Testis (tissue), 3 donors: ENCODE data around the gene RAB3B. TPM values are rescaled to one million over a fixed set of nuclear protein-coding genes. Genes with fewer than 3 reads are reported as not detected.

Experiments used
- DNase-seq: peaks from one replicate; pipeline ENCODE4 v3.0.0-alpha.2; 2019
- H3K27ac ChIP-seq, 2 donors: fragments of 200-600 bp; sonication (generic); one replicate each; pipeline ENCODE4 v1.5.1; 2019
- H3K27me3 ChIP-seq: fragments of 200-600 bp; sonication (generic); one replicate; pipeline ENCODE4 v1.5.1; 2019
- H3K36me3 ChIP-seq: fragments of 200-600 bp; sonication (generic); one replicate; pipeline ENCODE4 v1.5.1; 2017; ENCODE audit warnings: low read depth; ENCODE audit errors: missing control alignments
- H3K4me1 ChIP-seq: fragments of 200-600 bp; sonication (generic); one replicate; pipeline ENCODE4 v1.5.1; 2019
- H3K4me3 ChIP-seq, 2 donors: fragments of 200-600 bp; sonication (generic); one replicate each; pipeline ENCODE4 v1.5.1; 2017 to 2019
- H3K9me3 ChIP-seq: fragments of 200-600 bp; sonication (generic); one replicate; pipeline ENCODE4 v1.5.1; 2017
- POLR2A ChIP-seq: fragments of 450-650 bp; IDR thresholded peaks from one replicate; pipeline ENCODE4 v1.6.1; 2017; ENCODE audit warnings: antibody characterized with exemption, mild to moderate bottlenecking, moderate library complexity
- WGBS, 2 donors: methylation state at CpG; one replicate each; pipeline ENCODE4 v1.1.5; 2018; 5-methylcytosine and 5-hydroxymethylcytosine counted together
- intact Hi-C: fragments of 100-400 bp; cut with DNase I; formaldehyde crosslinking; loops from one replicate; pipeline ENCODE4 v1.15.1; 2023; ENCODE audit warnings: low total_unique reads
- polyA plus RNA-seq: library from polyadenylated mRNA; stranded (reverse); fragments of 350-450 nt; fragmentation: Illumina TruSeq; extraction: RNeasy Lipid Tissue Mini Kit (QIAGEN cat#74804); gene quantifications from one replicate; pipeline ENCODE4 v1.2.3, GENCODE V29; 2014; ENCODE audit warnings: low read depth, low replicate concordance; ENCODE audit not compliant: insufficient read depth
- total RNA-seq, 2 donors: library from RNA; depleted of rRNA; stranded (reverse); fragments of >200 nt; gene quantifications; one replicate each; pipeline ENCODE4 v1.2.3, GENCODE V29; 2016
- TF ChIP-seq, protein P1 (sequence below), 3 experiments: fragments of 450-650 bp in 2 of 3; fragments of 200-600 bp in 1 of 3; sonication (generic) in 1 of 3; IDR thresholded peaks; one replicate each; pipeline ENCODE4 v1.5.1; 2016 to 2019; ENCODE audit warnings: antibody characterized with exemption in 3 of 3, mild to moderate bottlenecking in 2 of 3, moderate library complexity in 1 of 3

RAB3B gene
- total and polyA plus RNA-seq, 3 donors from 2014 or later = 0.50 to 1.4 (median 1.4) TPM

DNA sequence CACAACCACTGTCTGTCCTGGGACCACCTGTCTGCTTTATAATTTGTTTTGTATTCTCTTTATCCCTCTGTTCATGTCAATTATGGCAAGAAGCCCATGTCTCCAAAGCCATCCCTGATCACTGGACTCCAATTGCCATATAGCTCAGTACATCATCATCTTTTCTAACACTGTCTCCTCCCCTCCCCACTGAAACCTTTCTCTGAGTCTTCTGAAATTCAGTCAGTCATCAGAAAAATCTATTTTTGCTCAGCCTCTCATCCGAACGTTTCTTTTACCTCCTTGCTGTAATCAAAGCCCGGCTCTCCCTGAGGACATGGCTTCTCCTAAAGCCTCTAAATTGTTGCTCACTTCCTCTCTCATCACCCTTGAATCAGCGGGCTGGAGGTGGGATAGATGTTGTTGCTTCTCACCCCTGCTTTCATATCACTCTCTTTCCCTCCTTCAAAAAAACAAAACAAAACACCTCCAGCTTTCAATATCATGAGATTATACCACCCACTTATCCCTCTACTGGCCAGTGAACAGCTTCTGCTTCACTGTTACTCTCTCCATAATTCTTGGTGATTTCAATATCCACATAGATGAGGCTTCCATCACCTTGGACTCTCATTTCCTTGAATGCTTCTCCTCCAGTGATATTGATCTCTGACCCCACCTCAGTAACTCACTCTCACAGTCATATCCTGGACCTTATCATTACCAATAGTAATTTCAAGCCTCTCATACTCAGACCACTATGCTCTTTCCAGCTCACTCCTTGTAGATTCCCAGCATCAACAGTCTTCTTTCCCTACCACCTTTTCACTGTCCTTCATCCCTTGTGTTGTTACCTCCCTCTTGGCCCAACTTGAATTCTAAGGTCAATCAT lies 27.8 kb downstream of the RAB3B start:
- no peak for DNase-seq
- intact Hi-C loops = no loop called here
- Histone ChIP-seq H3K27me3 (no peaks in the 10 kb centered on the region), H3K27ac (no peak overlapping the region), H3K9me3 (no peaks in the 10 kb centered on the region), H3K36me3 (no peaks in the 10 kb centered on the region), H3K4me1 (no peaks in the 10 kb centered on the region), H3K4me3 (no peak overlapping the region)
- 61 to 64% methylated on average over 4 of the region's 4 CpGs for whole genome bisulfite sequencing, 2 donors
- TF ChIP-seq, protein P1, sequence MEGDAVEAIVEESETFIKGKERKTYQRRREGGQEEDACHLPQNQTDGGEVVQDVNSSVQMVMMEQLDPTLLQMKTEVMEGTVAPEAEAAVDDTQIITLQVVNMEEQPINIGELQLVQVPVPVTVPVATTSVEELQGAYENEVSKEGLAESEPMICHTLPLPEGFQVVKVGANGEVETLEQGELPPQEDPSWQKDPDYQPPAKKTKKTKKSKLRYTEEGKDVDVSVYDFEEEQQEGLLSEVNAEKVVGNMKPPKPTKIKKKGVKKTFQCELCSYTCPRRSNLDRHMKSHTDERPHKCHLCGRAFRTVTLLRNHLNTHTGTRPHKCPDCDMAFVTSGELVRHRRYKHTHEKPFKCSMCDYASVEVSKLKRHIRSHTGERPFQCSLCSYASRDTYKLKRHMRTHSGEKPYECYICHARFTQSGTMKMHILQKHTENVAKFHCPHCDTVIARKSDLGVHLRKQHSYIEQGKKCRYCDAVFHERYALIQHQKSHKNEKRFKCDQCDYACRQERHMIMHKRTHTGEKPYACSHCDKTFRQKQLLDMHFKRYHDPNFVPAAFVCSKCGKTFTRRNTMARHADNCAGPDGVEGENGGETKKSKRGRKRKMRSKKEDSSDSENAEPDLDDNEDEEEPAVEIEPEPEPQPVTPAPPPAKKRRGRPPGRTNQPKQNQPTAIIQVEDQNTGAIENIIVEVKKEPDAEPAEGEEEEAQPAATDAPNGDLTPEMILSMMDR (IDR thresholded peaks at IDR 0.05) = no peak
- no peak for TF ChIP-seq POLR2A

DNA sequence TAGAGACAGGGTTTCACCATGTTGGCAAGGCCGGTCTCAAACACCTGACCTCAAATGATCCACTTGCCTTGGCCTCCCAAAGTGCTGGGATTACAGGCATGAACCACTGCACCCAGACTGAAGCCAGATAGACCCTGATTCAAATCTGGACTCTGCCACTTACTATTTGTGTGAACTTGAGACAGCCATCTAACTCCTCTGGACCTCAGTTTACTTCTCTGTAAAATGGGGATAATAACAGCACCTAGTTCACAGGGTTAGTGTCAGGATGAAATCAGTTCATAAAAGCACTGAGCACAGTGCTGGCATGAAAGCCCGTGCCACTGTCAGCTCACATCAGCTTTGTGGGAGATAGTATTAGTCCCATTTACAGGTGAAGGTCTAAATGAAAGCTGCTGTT lies 28.5 kb downstream of the RAB3B start:
- intact Hi-C loops = no loop called here
- no peak overlapping the region for H3K27ac ChIP-seq
- no peaks in the 10 kb centered on the region for H3K4me1 ChIP-seq
- no peak overlapping the region for H3K4me3 ChIP-seq
- H3K9me3 ChIP-seq = no peaks in the 10 kb centered on the region
- 82 to 86% methylated on average over 2 of the region's 2 CpGs for WGBS, 2 donors
- H3K36me3 ChIP-seq = no peaks in the 10 kb centered on the region
- TF ChIP-seq, protein P1 (IDR thresholded peaks at IDR 0.05) = no peak
- TF ChIP-seq POLR2A = no peak
- H3K27me3 ChIP-seq = no peaks in the 10 kb centered on the region
- no peak for DNase-seq

DNA sequence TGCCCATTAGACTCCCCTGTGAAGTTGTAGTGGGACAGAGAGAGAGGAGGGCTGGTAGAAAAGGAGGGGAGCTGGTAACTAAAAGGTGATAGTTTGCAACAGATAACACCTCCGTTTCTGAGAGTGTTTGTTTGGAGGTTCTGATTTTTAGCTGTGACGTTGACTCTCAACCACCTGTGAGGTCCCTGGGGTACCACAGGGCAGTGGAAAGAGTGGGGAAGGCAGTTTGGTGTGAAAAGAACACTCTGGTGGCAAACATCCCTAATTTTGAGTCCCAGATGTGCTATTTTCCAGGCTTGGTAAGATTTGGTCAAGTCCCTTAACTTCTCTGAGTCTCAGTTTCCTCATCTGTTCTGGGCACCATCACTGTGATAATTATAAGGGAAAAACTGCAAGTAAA lies 29.3 kb downstream of the RAB3B start:
- no peak overlapping the region for H3K27ac ChIP-seq
- DNase-seq = no peak
- 25 to 67% methylated on average over 2 of the region's 2 CpGs for WGBS, 2 donors
- no peaks in the 10 kb centered on the region for H3K9me3 ChIP-seq
- H3K4me1 ChIP-seq = no peaks in the 10 kb centered on the region
- intact Hi-C loops = no loop called here
- no peak overlapping the region for H3K4me3 ChIP-seq
- no peaks in the 10 kb centered on the region for H3K27me3 ChIP-seq
- no peak for TF ChIP-seq POLR2A
- TF ChIP-seq, protein P1 (IDR thresholded peaks at IDR 0.05) = no peak
- no peaks in the 10 kb centered on the region for H3K36me3 ChIP-seq

DNA sequence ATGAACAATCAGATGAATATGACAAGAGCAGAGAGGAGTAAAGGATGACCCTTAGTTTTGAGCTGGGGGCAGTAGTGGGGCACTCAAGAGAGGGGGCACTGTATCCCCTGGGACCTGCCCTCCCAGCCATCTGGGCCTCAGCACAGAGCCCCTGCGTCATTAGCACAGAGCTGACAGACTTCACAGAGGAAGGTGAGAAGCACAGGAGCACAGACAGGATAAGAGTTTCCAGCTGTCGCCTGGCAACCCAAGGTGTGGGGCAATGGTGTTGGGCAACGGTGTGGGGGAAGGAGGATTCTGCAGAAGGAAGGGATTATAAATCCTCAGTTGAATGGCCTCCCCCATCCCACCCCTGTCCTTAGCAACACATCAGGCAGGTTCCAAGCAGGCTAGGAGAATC lies 30.2 kb downstream of the RAB3B start:
- WGBS, 2 donors = 46 to 50% methylated on average over 3 of the region's 3 CpGs
- no peak overlapping the region for H3K4me3 ChIP-seq
- H3K4me1 ChIP-seq = no peaks in the 10 kb centered on the region
- intact Hi-C loops = no loop called here
- H3K36me3 ChIP-seq = no peaks in the 10 kb centered on the region
- no peak for DNase-seq
- no peaks in the 10 kb centered on the region for H3K9me3 ChIP-seq
- TF ChIP-seq, protein P1 (IDR thresholded peaks at IDR 0.05) = no peak
- no peak for TF ChIP-seq POLR2A
- H3K27me3 ChIP-seq = no peaks in the 10 kb centered on the region
- no peak overlapping the region for H3K27ac ChIP-seq

DNA sequence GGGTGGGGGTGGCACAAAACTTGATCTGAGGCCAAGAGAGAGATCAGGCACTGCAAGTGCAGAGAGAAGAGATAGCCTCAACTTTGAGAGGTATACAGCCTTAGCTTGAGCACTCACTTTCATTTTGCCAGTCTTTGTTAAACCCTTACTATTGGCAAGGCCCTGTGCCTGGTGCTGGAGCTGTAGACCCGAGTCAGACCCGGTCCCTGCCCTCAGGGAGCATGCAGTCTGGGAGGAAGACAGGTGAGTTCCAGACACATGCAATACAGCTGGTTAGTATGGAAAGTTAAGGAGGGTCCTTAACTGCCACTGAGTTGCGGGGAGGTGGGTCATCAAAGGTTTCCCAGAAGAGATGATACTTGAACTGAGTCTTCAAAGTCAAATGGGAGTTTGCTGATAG lies 31.7 kb downstream of the RAB3B start:
- intact Hi-C loops = no loop called here
- DNase-seq = no peak
- 97 to 99% methylated on average over 3 of the region's 3 CpGs for WGBS, 2 donors
- H3K36me3 ChIP-seq = no peaks in the 10 kb centered on the region
- no peaks in the 10 kb centered on the region for H3K9me3 ChIP-seq
- no peaks in the 10 kb centered on the region for H3K4me1 ChIP-seq
- TF ChIP-seq, protein P1 (IDR thresholded peaks at IDR 0.05) = no peak
- TF ChIP-seq POLR2A = no peak
- H3K4me3 ChIP-seq = no peak overlapping the region
- H3K27me3 ChIP-seq = no peaks in the 10 kb centered on the region
- no peak overlapping the region for H3K27ac ChIP-seq
